HEK293T (cell line): ENCODE results near the gene PRPS1L1.

ENCODE experiments used
- CTCF ChIA-PET: fragments of 350-600 bp; formaldehyde crosslinking; extraction: SDS; loops from one replicate; lab custom pipeline; 2021; ENCODE audit warnings: antibody characterized with exemption, inconsistent platforms; lab: Yijun Ruan, JAX
- POLR2A ChIA-PET: fragments of 350-600 bp; formaldehyde crosslinking; extraction: SDS; loops from one replicate; lab custom pipeline; 2020; ENCODE audit warnings: antibody characterized with exemption, inconsistent platforms; lab: Yijun Ruan, JAX
- DNase-seq: peaks from one replicate; pipeline ENCODE4 v3.0.0; 2012; ENCODE audit warnings: mixed read lengths; ENCODE audit errors: extremely low spot score
- ARNT ChIP-seq: fragments of 450-650 bp; IDR thresholded peaks from 2 replicates; pipeline ENCODE4 v1.6.1; 2017; ENCODE audit warnings: mild to moderate bottlenecking
- BHLHE40 ChIP-seq: fragments of 450-650 bp; IDR thresholded peaks from 2 replicates; pipeline ENCODE4 v1.6.1; 2016; ENCODE audit warnings: mild to moderate bottlenecking, moderate library complexity, borderline replicate concordance
- CTBP1 ChIP-seq: fragments of 450-650 bp; IDR thresholded peaks from 2 replicates; pipeline ENCODE4 v1.6.1; 2016; ENCODE audit warnings: borderline replicate concordance
- ELF4 ChIP-seq: fragments of 450-650 bp; IDR thresholded peaks from 2 replicates; pipeline ENCODE4 v1.6.1; 2017; ENCODE audit warnings: antibody characterized with exemption
- FOXA1 ChIP-seq: fragments of 450-650 bp; IDR thresholded peaks from 2 replicates; pipeline ENCODE4 v1.6.1; 2016; ENCODE audit warnings: mild to moderate bottlenecking
- FOXK2 ChIP-seq: fragments of 450-650 bp; IDR thresholded peaks from 2 replicates; pipeline ENCODE4 v1.6.1; 2016; ENCODE audit warnings: mild to moderate bottlenecking
- FOXM1 ChIP-seq: fragments of 450-650 bp; IDR thresholded peaks from 2 replicates; pipeline ENCODE4 v1.6.1; 2017; ENCODE audit warnings: mild to moderate bottlenecking, borderline replicate concordance
- HDGF ChIP-seq: fragments of 450-650 bp; IDR thresholded peaks from 2 replicates; pipeline ENCODE4 v1.6.1; 2017; ENCODE audit warnings: antibody characterized with exemption, borderline replicate concordance
- L3MBTL2 ChIP-seq: fragments of 450-650 bp; conservative IDR thresholded peaks from 2 replicates; pipeline ENCODE4 v1.6.1; 2016; ENCODE audit warnings: mild to moderate bottlenecking
- LEF1 ChIP-seq: fragments of 450-650 bp; IDR thresholded peaks from 2 replicates; pipeline ENCODE4 v1.6.1; 2017; ENCODE audit warnings: mild to moderate bottlenecking, borderline replicate concordance
- NFRKB ChIP-seq: fragments of 450-650 bp; IDR thresholded peaks from 2 replicates; pipeline ENCODE4 v1.6.1; 2016; ENCODE audit warnings: mild to moderate bottlenecking, moderate library complexity
- PKNOX1 ChIP-seq: fragments of 450-650 bp; IDR thresholded peaks from 2 replicates; pipeline ENCODE4 v1.6.1; 2016
- SP1 ChIP-seq: fragments of 450-650 bp; IDR thresholded peaks from 2 replicates; pipeline ENCODE4 v1.6.1; 2017
- SUZ12 ChIP-seq: fragments of 450-650 bp; IDR thresholded peaks from 2 replicates; pipeline ENCODE4 v1.6.1; 2016; ENCODE audit warnings: mild to moderate bottlenecking
- TARDBP ChIP-seq: fragments of 450-650 bp; IDR thresholded peaks from 2 replicates; pipeline ENCODE4 v1.6.1; 2016
- ZNF384 ChIP-seq: fragments of 450-650 bp; IDR thresholded peaks from 2 replicates; pipeline ENCODE4 v1.6.1; 2016

Gene PRPS1L1

GRCh38 chr7:18018296-18019215, 9.1 kb downstream of the PRPS1L1 start:
- TF ChIP-seq PKNOX1 (no peak), LEF1 (no peak), SUZ12 (no peak), ZNF384 (no peak), L3MBTL2 (no peak)
- DNase-seq, result no peak
- ChIA-PET CTCF (no interaction called here), POLR2A (no interaction called here)

GRCh38 chr7:18016547-18017444, 10.8 kb downstream of the PRPS1L1 start:
- ChIA-PET CTCF (no interaction called here), POLR2A (no interaction called here)
- no peak for DNase-seq
- TF ChIP-seq BHLHE40 (no peak), L3MBTL2 (no peak), FOXK2 (no peak), ZNF384 (no peak), CTBP1 (no peak), FOXA1 (no peak), ELF4 (no peak), SP1 (no peak), LEF1 (no peak), PKNOX1 (no peak), FOXM1 (no peak), NFRKB (no peak), SUZ12 (no peak)

GRCh38 chr7:18013936-18014335, 13.7 kb downstream of the PRPS1L1 start:
- DNase-seq, result no peak
- TF ChIP-seq TARDBP (no peak), HDGF (no peak), FOXK2 (no peak), LEF1 (no peak), CTBP1 (no peak), ARNT (no peak), SP1 (no peak), PKNOX1 (no peak), ELF4 (no peak), SUZ12 (no peak), FOXM1 (no peak), L3MBTL2 (no peak), ZNF384 (no peak), BHLHE40 (no peak), FOXA1 (no peak), NFRKB (no peak)
- ChIA-PET POLR2A (no interaction called here), CTCF (interaction anchor here (0.6 kb wide), 1 partner anchor 339 kb away, joined by 5 read pairs; no protein-coding TSS in a partner anchor)

GRCh38 chr7:18004372-18004771, 23.3 kb downstream of the PRPS1L1 start:
- TF ChIP-seq TARDBP (no peak), FOXM1 (no peak), SUZ12 (no peak), FOXA1 (no peak), ELF4 (no peak), HDGF (no peak), ZNF384 (no peak), L3MBTL2 (no peak), SP1 (no peak), ARNT (no peak)
- POLR2A ChIA-PET, result no interaction called here
- CTCF ChIA-PET, result no interaction called here
- no peak for DNase-seq

- TF ChIP-seq PKNOX1 (no peak), SUZ12 (no peak), ZNF384 (no peak), BHLHE40 (no peak), FOXA1 (no peak), SP1 (no peak), FOXM1 (no peak), HDGF (no peak), L3MBTL2 (no peak), TARDBP (no peak), LEF1 (no peak), NFRKB (no peak), ARNT (no peak), FOXK2 (no peak), CTBP1 (no peak), ELF4 (no peak)
- CTCF ChIA-PET, result interaction anchor here (0.6 kb wide), 1 partner anchor 11 kb away, joined by 4 read pairs; no protein-coding TSS in a partner anchor
- POLR2A ChIA-PET, result no interaction called here
- no peak for DNase-seq
Measured at GRCh38 chr7:18003286-18003994, 24.2 kb downstream of the PRPS1L1 start.
